ENCODE results near the gene FGF14. TPM values are rescaled to one million over a fixed set of nuclear protein-coding genes. Genes with fewer than 3 reads are reported as not detected.

Gene FGF14
- total and polyA plus RNA-seq, 2 of the 4 experiments (the other 2 are of a cell fraction), result under 0.01 TPM; not detected in 1

- Histone ChIP-seq H3K18ac (ENCODE audit: low read depth, low read length) (no peak overlapping the region), H2AFZ (replicated peaks; ENCODE audit: low read length, poor library complexity) (no peak overlapping the region), H3K9ac (ENCODE audit: low read depth, low read length) (no peak overlapping the region), H2AK9ac (replicated peaks; ENCODE audit: low read depth, low read length, poor library complexity) (no peak overlapping the region), H3K14ac (replicated peaks; ENCODE audit: low read depth, low read length) (no peak overlapping the region), H3K4ac (ENCODE audit: low read depth, low read length) (no peak overlapping the region), H3K27ac (ENCODE audit: insufficient read depth, low read length) (no peak overlapping the region), H3K79me1 (ENCODE audit: low read depth in 1 of 2, low read length in 2 of 2) (no peaks in the 10 kb centered on the region), H3K27me3 (ENCODE audit: control insufficient read depth, insufficient read depth, low read length) (no peaks in the 10 kb centered on the region), H3K4me3 (ENCODE audit: insufficient read depth, low read depth, low read length) (no peak overlapping the region), H3K4me2 (ENCODE audit: low read depth, low read length) (no peak overlapping the region), H3K9me1 (ENCODE audit: insufficient read depth, low read length) (no peaks in the 10 kb centered on the region), H4K20me1 (ENCODE audit: insufficient read depth, low read length) (no peaks in the 10 kb centered on the region), H3K4me1 (ENCODE audit: control insufficient read depth, insufficient read depth, low read length) (no peaks in the 10 kb centered on the region), H2BK120ac (ENCODE audit: low read depth, low read length) (no peak overlapping the region), H3K23ac (ENCODE audit: low read depth, low read length) (no peak overlapping the region), H2BK15ac (ENCODE audit: low read depth, low read length) (no peak overlapping the region), H3K56ac (ENCODE audit: extremely low read depth, insufficient read depth, low read length) (no peak overlapping the region), H2BK20ac (ENCODE audit: low read depth, low read length) (no peak overlapping the region), H4K8ac (ENCODE audit: low read depth in 2 of 2, low read length in 2 of 2) (no peak overlapping the region), H2BK5ac (ENCODE audit: low read depth, low read length, poor library complexity, severe bottlenecking) (no peak overlapping the region), H2AK5ac (ENCODE audit: low read depth, low read length) (no peak overlapping the region), H3K9me3 (ENCODE audit: control insufficient read depth, insufficient read depth, low read length) (peaks cover 2% of the 10 kb centered on the region; the same call in 1 of the 2 replicates), H4K91ac (ENCODE audit: insufficient read depth, low read depth, low read length) (no peak overlapping the region), H4K5ac (ENCODE audit: low read depth, low read length) (no peak overlapping the region), H3K36me3 (ENCODE audit: control insufficient read depth, insufficient read depth, low read length) (no peaks in the 10 kb centered on the region)
- ATAC-seq (ENCODE audit: low read depth) (no peak), DNase-seq (no peak)
- in situ Hi-C loops (cut with MboI; ENCODE audit: low sequenced_read_pairs), result no loop called here
- intact Hi-C loops (cut with micrococcal nuclease), result no loop called here
- no TSS peak for BruUV-seq (replicated peaks)
- dilution Hi-C loops (cut with HindIII; ENCODE audit: low sequenced_read_pairs, unreplicated experiment), result no loop called here
- ChIA-PET CTCF (no interaction called here), POLR2A (ENCODE audit: unreplicated experiment) (no interaction called here)
- TF ChIP-seq MXI1 (IDR thresholded peaks at IDR 0.05; ENCODE audit: borderline replicate concordance, low read depth, low read length) (no peak), BHLHE40 (IDR thresholded peaks at IDR 0.05; ENCODE audit: low read depth, low read length) (no peak), USF2 (IDR thresholded peaks at IDR 0.05; ENCODE audit: low read depth, low read length) (no peak), SMC3 (IDR thresholded peaks at IDR 0.05; ENCODE audit: low read depth, low read length) (no peak), POLR2A (IDR thresholded peaks at IDR 0.05; ENCODE audit: low read depth, low read length) (no peak), RCOR1 (IDR thresholded peaks at IDR 0.05; ENCODE audit: insufficient replicate concordance, low read length) (no peak), CEBPB (IDR thresholded peaks at IDR 0.05; ENCODE audit: low read depth, low read length) (no peak), RAD21 (IDR thresholded peaks at IDR 0.05; ENCODE audit: low read length) (no peak), ELK1 (IDR thresholded peaks at IDR 0.05; ENCODE audit: borderline replicate concordance, low read depth, low read length) (no peak), NFE2L2 (IDR thresholded peaks at IDR 0.05; ENCODE audit: low read depth, low read length) (no peak), RFX5 (IDR thresholded peaks at IDR 0.05; ENCODE audit: low read depth, low read length) (no peak), CHD1 (IDR thresholded peaks at IDR 0.05; ENCODE audit: low read depth, low read length) (no peak), FOS (IDR thresholded peaks at IDR 0.05; ENCODE audit: low read depth, low read length) (no peak), MAZ (IDR thresholded peaks at IDR 0.05; ENCODE audit: borderline replicate concordance, low read depth, low read length) (no peak), CTCF (conservative IDR thresholded peaks at IDR 0.05; ENCODE audit: low read depth, low read length) (no peak), MAFK (IDR thresholded peaks at IDR 0.05; ENCODE audit: low read depth, low read length) (no peak)
These were observed 384.6 kb downstream of the FGF14 start for GRCh38 chr13:102017248-102017647.

All from IMR-90 (cell line).